B cell (primary cell): ENCODE data around the gene IRF7.

ENCODE experiments used
- EZH2 ChIP-seq: IDR thresholded peaks from 2 replicates; pipeline ENCODE4 v1.6.1; 2012; ENCODE audit warnings: borderline replicate concordance, low read depth, mild to moderate bottlenecking, moderate library complexity, low read length; ENCODE audit not compliant: insufficient read depth, poor library complexity, severe bottlenecking
- TF ChIP-seq, protein P1 (sequence below): fragments of 200-600 bp; IDR thresholded peaks from one replicate; pipeline ENCODE4 v1.8.0; 2022; ENCODE audit warnings: antibody characterized with exemption, mild to moderate bottlenecking

DNA sequence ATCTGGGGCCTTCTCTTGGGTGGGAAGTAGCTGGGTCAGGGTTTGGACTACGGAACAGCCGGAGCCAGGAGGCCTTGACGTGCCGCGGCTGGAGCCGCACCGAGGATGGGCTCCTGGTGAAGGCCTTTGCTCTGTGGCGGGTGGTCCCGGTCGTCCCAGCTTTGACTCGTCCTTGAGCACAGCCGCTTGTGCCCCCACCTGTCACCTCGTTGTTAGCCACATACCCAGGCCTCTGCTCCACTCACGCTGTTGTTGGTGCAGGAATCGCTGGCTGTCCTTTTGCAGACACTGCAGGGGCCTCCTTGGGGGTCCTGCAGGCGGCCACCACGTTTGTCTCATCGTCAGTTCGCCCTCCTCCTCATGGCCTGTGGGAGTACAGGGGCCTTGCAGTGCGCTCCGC, 22.4 kb downstream of the IRF7 start:
- no peak for TF ChIP-seq EZH2
- TF ChIP-seq, protein P1, sequence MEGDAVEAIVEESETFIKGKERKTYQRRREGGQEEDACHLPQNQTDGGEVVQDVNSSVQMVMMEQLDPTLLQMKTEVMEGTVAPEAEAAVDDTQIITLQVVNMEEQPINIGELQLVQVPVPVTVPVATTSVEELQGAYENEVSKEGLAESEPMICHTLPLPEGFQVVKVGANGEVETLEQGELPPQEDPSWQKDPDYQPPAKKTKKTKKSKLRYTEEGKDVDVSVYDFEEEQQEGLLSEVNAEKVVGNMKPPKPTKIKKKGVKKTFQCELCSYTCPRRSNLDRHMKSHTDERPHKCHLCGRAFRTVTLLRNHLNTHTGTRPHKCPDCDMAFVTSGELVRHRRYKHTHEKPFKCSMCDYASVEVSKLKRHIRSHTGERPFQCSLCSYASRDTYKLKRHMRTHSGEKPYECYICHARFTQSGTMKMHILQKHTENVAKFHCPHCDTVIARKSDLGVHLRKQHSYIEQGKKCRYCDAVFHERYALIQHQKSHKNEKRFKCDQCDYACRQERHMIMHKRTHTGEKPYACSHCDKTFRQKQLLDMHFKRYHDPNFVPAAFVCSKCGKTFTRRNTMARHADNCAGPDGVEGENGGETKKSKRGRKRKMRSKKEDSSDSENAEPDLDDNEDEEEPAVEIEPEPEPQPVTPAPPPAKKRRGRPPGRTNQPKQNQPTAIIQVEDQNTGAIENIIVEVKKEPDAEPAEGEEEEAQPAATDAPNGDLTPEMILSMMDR = no peak
